ENCODE results near the gene CCDC191. TPM values are rescaled to one million over a fixed set of nuclear protein-coding genes. Genes with fewer than 3 reads are reported as not detected.

CCDC191 gene
- total and polyA plus RNA-seq, 9 of the 15 experiments (the other 6 are each of a cell fraction or from before 2014, with no cell fraction given) = 0.10 to 0.55 (median 0.22) TPM

- DNase-seq (ENCODE audit: extremely low read depth in 1 of 4, low spot score in 3 of 4) (no peak), FAIRE-seq (no peak), ATAC-seq (no peak)
- 3% methylated on average over 3 of the region's 3 CpGs for WGBS (ENCODE audit: insufficient coverage, low coverage, missing lambda C conversion rate)
- H4K20me1 ChIP-seq (replicated peaks; ENCODE audit: control insufficient read depth, insufficient read depth, low read length) = no peaks in the 10 kb centered on the region
- H3K4me2 ChIP-seq (ENCODE audit: insufficient read depth, low read length) = no peak overlapping the region
- H3K79me2 ChIP-seq (ENCODE audit: control insufficient read depth, insufficient read depth, low read length) = no peaks in the 10 kb centered on the region
- CTCF ChIA-PET (ENCODE audit: low intra/inter-chr PET ratio) = no interaction called here
- H3K27ac ChIP-seq (ENCODE audit: extremely low read depth, low read depth, low read length) = no peak overlapping the region
- no TSS peak for BruUV-seq (replicated peaks)
- intact Hi-C loops (cut with micrococcal nuclease) = no loop called here
- H3K27me3 ChIP-seq (ENCODE audit: control insufficient read depth in 2 of 2, insufficient read depth in 2 of 2, low read length in 2 of 2) = no peaks in the 10 kb centered on the region; a peak in 1 of 5 replicates
- no peak overlapping the region for H2AFZ ChIP-seq (ENCODE audit: low read depth, low read length)
- H3K9me3 ChIP-seq (replicated peaks; ENCODE audit: control insufficient read depth, insufficient read depth, low read depth, low read length) = no peaks in the 10 kb centered on the region
- H3K9ac ChIP-seq (ENCODE audit: insufficient read depth in 1 of 2, low read depth in 2 of 2, low read length in 2 of 2) = no peak overlapping the region
- in situ Hi-C loops (cut with MboI) = no loop called here
- H3K9me1 ChIP-seq (ENCODE audit: control insufficient read depth, insufficient read depth, low read length) = no peaks in the 10 kb centered on the region
- TF ChIP-seq CBX2 (IDR thresholded peaks at IDR 0.05; ENCODE audit: insufficient read depth, low read length, poor library complexity, severe bottlenecking) (no peak), ETV5 (CRISPR knock-in tag; IDR thresholded peaks at IDR 0.05; ENCODE audit: low read depth) (no peak), KHSRP (IDR thresholded peaks at IDR 0.05) (no peak), NCOA4 (IDR thresholded peaks at IDR 0.05; ENCODE audit: partially characterized antibody) (no peak), ESRRB (CRISPR knock-in tag; IDR thresholded peaks at IDR 0.05; ENCODE audit: borderline replicate concordance) (no peak), MEF2D (tag; conservative IDR thresholded peaks at IDR 0.05; ENCODE audit: low read depth) (no peak), BRD4 (IDR thresholded peaks at IDR 0.05) (no peak), ZBTB8A (IDR thresholded peaks at IDR 0.05; ENCODE audit: partially characterized antibody) (no peak), OTX1 (CRISPR knock-in tag; IDR thresholded peaks at IDR 0.05) (no peak), MAFK (IDR thresholded peaks at IDR 0.05; ENCODE audit: low read length) (no peak), NCOR1 (IDR thresholded peaks at IDR 0.05) (no peak), ZNF699 (CRISPR knock-in tag; IDR thresholded peaks at IDR 0.05; ENCODE audit: insufficient replicate concordance) (no peak), NONO (IDR thresholded peaks at IDR 0.05; ENCODE audit: low read depth in 2 of 2, low read length in 1 of 2) (no peak), HDAC8 (tag; IDR thresholded peaks at IDR 0.05) (no peak), XRCC5 (IDR thresholded peaks at IDR 0.05; ENCODE audit: low read depth, low read length) (no peak), GATAD2B (IDR thresholded peaks at IDR 0.05; ENCODE audit: borderline replicate concordance) (no peak), TOE1 (IDR thresholded peaks at IDR 0.05; ENCODE audit: borderline replicate concordance) (no peak), TOE1 (CRISPR knock-in tag; IDR thresholded peaks at IDR 0.05; ENCODE audit: borderline replicate concordance, low read depth) (no peak), ARID1B (IDR thresholded peaks at IDR 0.05) (no peak)
- TF ChIP-seq, protein P1, sequence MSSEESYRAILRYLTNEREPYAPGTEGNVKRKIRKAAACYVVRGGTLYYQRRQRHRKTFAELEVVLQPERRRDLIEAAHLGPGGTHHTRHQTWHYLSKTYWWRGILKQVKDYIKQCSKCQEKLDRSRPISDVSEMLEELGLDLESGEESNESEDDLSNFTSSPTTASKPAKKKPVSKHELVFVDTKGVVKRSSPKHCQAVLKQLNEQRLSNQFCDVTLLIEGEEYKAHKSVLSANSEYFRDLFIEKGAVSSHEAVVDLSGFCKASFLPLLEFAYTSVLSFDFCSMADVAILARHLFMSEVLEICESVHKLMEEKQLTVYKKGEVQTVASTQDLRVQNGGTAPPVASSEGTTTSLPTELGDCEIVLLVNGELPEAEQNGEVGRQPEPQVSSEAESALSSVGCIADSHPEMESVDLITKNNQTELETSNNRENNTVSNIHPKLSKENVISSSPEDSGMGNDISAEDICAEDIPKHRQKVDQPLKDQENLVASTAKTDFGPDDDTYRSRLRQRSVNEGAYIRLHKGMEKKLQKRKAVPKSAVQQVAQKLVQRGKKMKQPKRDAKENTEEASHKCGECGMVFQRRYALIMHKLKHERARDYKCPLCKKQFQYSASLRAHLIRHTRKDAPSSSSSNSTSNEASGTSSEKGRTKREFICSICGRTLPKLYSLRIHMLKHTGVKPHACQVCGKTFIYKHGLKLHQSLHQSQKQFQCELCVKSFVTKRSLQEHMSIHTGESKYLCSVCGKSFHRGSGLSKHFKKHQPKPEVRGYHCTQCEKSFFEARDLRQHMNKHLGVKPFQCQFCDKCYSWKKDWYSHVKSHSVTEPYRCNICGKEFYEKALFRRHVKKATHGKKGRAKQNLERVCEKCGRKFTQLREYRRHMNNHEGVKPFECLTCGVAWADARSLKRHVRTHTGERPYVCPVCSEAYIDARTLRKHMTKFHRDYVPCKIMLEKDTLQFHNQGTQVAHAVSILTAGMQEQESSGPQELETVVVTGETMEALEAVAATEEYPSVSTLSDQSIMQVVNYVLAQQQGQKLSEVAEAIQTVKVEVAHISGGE (CRISPR knock-in tag; IDR thresholded peaks at IDR 0.05) = no peak
- no peak overlapping the region for H3K4me3 ChIP-seq
- H3K36me3 ChIP-seq (ENCODE audit: control insufficient read depth, insufficient read depth, low read length) = no peaks in the 10 kb centered on the region
- POLR2A ChIA-PET = no interaction called here
- no peaks in the 10 kb centered on the region for H3K4me1 ChIP-seq (replicated peaks in 1 of 2; ENCODE audit: control insufficient read depth in 2 of 2, insufficient read depth in 2 of 2, low read length in 2 of 2)
These were observed 48.1 kb upstream of the CCDC191 start for GRCh38 chr3:114104414-114104813.

Data from K562 (cell line).